ENCODE data around the gene YEATS4. TPM values are rescaled to one million over a fixed set of nuclear protein-coding genes. Genes with fewer than 3 reads are reported as not detected.

Gene YEATS4
- total and polyA plus RNA-seq, 9 of the 15 experiments (the other 6 are each of a cell fraction or from before 2014, with no cell fraction given) = 25.9 to 92.2 (median 49.2) TPM

DNA sequence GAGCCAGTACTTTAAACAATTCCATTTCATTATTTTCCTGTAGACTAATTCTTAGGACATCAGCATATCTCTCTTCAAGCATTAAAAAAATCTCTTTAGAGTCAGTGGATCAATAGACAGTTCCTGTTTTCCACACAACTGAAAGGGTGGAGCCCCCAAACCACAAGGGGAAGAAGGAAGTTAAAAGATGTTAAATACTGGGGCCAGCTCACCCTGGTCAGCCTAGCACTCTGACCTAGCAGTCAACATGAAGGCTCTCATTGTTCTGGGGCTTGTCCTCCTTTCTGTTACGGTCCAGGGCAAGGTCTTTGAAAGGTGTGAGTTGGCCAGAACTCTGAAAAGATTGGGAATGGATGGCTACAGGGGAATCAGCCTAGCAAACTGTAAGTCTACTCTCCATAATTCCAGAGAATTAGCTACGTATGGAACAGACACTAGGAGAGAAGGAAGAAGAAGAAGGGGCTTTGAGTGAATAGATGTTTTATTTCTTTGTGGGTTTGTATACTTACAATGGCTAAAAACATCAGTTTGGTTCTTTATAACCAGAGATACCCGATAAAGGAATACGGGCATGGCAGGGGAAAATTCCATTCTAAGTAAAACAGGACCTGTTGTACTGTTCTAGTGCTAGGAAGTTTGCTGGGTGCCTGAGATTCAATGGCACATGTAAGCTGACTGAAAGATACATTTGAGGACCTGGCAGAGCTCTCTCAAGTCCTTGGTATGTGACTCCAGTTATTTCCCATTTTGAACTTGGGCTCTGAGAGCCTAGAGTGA lies 11.2 kb upstream of the YEATS4 start, which contains the start of gene LYZ (continued):
- TF ChIP-seq, protein P1, sequence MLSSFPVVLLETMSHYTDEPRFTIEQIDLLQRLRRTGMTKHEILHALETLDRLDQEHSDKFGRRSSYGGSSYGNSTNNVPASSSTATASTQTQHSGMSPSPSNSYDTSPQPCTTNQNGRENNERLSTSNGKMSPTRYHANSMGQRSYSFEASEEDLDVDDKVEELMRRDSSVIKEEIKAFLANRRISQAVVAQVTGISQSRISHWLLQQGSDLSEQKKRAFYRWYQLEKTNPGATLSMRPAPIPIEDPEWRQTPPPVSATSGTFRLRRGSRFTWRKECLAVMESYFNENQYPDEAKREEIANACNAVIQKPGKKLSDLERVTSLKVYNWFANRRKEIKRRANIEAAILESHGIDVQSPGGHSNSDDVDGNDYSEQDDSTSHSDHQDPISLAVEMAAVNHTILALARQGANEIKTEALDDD (IDR thresholded peaks at IDR 0.05) = peak; percentile 75
- no peak for TF ChIP-seq ZKSCAN8 (CRISPR knock-in tag; IDR thresholded peaks at IDR 0.05)
- peak; percentile 11; the same call in 1 of the 2 replicates for TF ChIP-seq TCF3 (CRISPR knock-in tag; IDR thresholded peaks at IDR 0.05)
- TF ChIP-seq, protein P2, sequence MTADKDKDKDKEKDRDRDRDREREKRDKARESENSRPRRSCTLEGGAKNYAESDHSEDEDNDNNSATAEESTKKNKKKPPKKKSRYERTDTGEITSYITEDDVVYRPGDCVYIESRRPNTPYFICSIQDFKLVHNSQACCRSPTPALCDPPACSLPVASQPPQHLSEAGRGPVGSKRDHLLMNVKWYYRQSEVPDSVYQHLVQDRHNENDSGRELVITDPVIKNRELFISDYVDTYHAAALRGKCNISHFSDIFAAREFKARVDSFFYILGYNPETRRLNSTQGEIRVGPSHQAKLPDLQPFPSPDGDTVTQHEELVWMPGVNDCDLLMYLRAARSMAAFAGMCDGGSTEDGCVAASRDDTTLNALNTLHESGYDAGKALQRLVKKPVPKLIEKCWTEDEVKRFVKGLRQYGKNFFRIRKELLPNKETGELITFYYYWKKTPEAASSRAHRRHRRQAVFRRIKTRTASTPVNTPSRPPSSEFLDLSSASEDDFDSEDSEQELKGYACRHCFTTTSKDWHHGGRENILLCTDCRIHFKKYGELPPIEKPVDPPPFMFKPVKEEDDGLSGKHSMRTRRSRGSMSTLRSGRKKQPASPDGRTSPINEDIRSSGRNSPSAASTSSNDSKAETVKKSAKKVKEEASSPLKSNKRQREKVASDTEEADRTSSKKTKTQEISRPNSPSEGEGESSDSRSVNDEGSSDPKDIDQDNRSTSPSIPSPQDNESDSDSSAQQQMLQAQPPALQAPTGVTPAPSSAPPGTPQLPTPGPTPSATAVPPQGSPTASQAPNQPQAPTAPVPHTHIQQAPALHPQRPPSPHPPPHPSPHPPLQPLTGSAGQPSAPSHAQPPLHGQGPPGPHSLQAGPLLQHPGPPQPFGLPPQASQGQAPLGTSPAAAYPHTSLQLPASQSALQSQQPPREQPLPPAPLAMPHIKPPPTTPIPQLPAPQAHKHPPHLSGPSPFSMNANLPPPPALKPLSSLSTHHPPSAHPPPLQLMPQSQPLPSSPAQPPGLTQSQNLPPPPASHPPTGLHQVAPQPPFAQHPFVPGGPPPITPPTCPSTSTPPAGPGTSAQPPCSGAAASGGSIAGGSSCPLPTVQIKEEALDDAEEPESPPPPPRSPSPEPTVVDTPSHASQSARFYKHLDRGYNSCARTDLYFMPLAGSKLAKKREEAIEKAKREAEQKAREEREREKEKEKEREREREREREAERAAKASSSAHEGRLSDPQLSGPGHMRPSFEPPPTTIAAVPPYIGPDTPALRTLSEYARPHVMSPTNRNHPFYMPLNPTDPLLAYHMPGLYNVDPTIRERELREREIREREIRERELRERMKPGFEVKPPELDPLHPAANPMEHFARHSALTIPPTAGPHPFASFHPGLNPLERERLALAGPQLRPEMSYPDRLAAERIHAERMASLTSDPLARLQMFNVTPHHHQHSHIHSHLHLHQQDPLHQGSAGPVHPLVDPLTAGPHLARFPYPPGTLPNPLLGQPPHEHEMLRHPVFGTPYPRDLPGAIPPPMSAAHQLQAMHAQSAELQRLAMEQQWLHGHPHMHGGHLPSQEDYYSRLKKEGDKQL (CRISPR knock-in tag; IDR thresholded peaks at IDR 0.05; ENCODE audit: borderline replicate concordance) = no peak
- no peak for TF ChIP-seq ZNF212 (CRISPR knock-in tag; IDR thresholded peaks at IDR 0.05)
- TF ChIP-seq NFE2L1 (tag; IDR thresholded peaks at IDR 0.05; ENCODE audit: borderline replicate concordance, low read depth) = no peak
- TF ChIP-seq CREB1 (IDR thresholded peaks at IDR 0.05) = no peak
- TF ChIP-seq CREB1 (CRISPR knock-in tag; IDR thresholded peaks at IDR 0.05) = no peak
- no peak for TF ChIP-seq SMARCA4 (IDR thresholded peaks at IDR 0.05)
- no peak for TF ChIP-seq ZNF583 (CRISPR knock-in tag; IDR thresholded peaks at IDR 0.05)
- no peak for TF ChIP-seq NRF1 (conservative IDR thresholded peaks at IDR 0.05 in 1 of 2, IDR thresholded peaks at IDR 0.05 in 1 of 2)
- no peak for TF ChIP-seq DMBX1 (CRISPR knock-in tag; IDR thresholded peaks at IDR 0.05; ENCODE audit: borderline replicate concordance)
- 0 out of 2 replicates have a peak, but pooled peaks have one; percentile 20 for TF ChIP-seq EP400 (IDR thresholded peaks at IDR 0.05)
- peak; percentile 56; the same call in 1 of the 2 replicates for TF ChIP-seq PHF8 (IDR thresholded peaks at IDR 0.05; ENCODE audit: borderline replicate concordance, low read length)
- TF ChIP-seq ETV1 (tag; conservative IDR thresholded peaks at IDR 0.05; ENCODE audit: low read depth) = no peak
- no peak for TF ChIP-seq KLF6 (CRISPR knock-in tag; IDR thresholded peaks at IDR 0.05; ENCODE audit: borderline replicate concordance)
- TF ChIP-seq MTA2 (IDR thresholded peaks at IDR 0.05; ENCODE audit: low read depth) = no peak
- TF ChIP-seq ZFP1 (CRISPR knock-in tag; IDR thresholded peaks at IDR 0.05) = no peak
